NCI-H1417 (cell line): ENCODE measurements around the gene MIR17HG.
A peak's percentile ranks its signal among the peaks of the same experiment; 100 is the strongest.

Experiments
- DNase-seq, 3 experiments: peaks; one replicate each; lab custom pipeline; 2025; lab: John Stamatoyannopoulos, UW

The MIR17HG gene

GRCh38 chr13:91368676-91369440 lies 21.4 kb downstream of the MIR17HG start:
- peak in 1 of 3 experiments; percentile 76 for DNase-seq

DNA sequence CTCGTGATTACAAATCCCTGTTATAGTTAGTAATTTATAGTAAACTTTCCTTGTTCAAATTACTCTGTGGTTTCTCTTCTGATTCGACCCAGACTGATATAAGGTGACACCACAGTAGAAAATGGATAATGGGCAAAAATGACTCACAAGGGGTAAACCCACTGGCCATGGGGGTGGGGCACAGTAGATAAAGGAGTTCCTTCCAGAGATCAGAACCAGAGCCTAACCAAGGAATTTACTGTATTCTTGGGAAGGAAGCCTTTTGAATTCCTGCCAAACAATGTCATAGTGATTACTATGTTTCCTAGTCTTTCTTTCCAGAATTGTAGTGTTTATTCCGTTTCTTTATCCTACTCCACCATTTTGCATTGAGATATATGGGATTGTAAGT lies 21.9 kb downstream of the MIR17HG start:
- DNase-seq = no peak

GRCh38 chr13:91370501-91370900 lies 23.0 kb downstream of the MIR17HG start:
- no peak for DNase-seq

DNA sequence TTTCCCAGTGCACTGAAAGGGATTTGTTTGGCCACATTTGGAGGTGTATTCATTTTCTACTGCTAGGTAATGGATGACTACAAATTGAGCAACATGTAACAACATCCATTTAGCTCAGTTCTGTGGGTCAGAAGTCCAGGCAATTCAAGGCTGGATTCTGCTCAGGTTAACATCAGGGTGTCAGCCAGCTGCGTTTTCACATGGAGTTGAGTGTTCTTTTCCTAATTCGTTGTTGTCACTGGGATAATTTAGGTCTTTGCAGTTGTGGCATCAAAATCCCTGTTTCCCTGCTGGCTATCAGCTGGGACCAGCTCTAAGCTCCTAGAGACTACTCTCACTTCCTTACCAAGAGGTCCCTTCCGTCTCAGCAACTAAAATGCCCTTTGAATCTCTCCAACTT lies 25.4 kb downstream of the MIR17HG start:
- DNase-seq = no peak

- DNase-seq = peak in 1 of 3 experiments; percentile 34
Observed at GRCh38 chr13:91375116-91375729, 27.7 kb downstream of the MIR17HG start.

- peak in 2 of 3 experiments; percentile 16 to 65 for DNase-seq
Observed at GRCh38 chr13:91381371-91381770, 33.9 kb downstream of the MIR17HG start.

GRCh38 chr13:91383836-91384235 lies 36.3 kb downstream of the MIR17HG start:
- no peak for DNase-seq

DNA sequence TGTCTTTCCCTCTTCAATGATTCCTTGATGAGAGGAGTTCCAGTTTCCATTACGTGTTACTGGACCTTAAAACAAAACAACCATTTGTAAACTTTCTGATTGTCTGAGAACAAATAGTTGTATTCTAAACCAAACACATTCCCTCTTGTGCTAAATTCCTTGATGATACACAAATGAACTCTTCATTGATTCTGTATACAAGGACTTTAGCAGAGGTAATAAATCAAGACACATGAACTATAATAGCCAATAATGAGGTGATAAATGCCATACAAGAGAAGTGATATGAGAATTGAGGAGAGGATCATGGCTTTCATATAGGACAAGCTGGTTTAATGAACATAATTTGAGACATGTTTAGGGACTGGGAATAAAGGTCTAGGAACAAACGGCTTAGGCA lies 37.4 kb downstream of the MIR17HG start:
- DNase-seq = peak in 1 of 3 experiments; percentile 29

GRCh38 chr13:91389186-91389585 lies 41.7 kb downstream of the MIR17HG start:
- DNase-seq = peak in 1 of 3 experiments; percentile 35

DNA sequence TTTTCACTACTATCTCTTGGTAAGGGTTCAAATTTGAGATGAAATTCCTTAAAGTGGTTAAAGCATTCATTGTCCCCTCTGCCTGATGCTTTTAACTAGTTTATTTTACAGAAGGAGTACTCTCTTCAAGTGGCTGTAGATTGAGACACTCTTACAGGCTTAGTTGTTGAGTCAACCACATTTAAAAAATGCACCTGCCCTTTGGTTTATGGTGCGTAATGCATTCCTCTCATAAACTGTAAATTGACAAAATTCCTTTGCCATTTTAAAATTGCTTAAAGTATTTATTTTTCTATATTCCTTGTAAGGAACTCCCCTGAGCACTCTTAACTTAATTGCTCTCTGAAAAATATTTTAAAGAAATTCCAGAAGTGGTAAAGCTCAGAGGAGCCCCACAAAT lies 50.1 kb downstream of the MIR17HG start:
- peak in 1 of 3 experiments; percentile 36 for DNase-seq

DNA sequence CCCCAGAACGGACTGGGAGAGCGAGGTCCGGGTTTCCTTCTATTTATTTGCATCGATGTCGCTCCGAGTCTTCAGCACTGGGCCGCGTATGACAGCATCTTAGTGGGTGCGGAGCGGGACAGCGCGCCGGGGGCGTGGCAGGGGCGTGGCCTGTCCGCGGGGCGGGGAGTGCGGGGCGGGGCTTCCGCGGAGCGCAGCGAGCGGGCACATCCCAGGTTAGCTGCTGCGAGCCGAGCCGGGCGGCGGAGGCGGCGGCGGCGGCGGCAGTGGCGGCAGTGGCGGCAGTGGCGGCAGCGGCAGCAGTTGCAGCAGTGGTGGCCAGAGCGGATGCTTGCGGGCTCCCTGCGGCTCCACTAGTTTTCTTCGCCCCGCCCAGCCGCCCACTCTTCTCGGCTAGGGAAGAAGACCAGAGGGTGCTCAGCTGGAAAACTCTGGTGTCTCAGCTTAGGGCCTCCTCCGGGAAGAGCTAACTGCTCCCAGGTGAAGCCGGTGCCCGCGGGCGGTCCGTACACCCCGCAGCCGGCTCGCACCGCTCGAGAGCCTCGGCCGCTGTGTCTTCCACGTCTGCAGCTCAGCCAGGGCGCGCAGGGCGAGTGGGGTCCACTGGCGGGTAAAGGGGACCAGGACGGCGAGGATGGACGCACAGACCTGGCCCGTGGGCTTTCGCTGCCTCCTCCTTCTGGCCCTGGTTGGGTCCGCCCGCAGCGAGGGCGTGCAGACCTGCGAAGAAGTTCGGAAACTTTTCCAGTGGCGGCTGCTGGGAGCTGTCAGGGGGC lies 51.1 kb downstream of the MIR17HG start, which contains the start of gene GPC5:
TSS of gene GPC5 (plus strand) at position 209 of the 776 bp plus-strand sequence.
- DNase-seq = peak; percentile 83 to 89 (median 85)

- DNase-seq = no peak
Observed at GRCh38 chr13:91399189-91400062, 51.9 kb downstream of the MIR17HG start.

GRCh38 chr13:91400063-91400399 lies 52.5 kb downstream of the MIR17HG start:
- no peak for DNase-seq

DNA sequence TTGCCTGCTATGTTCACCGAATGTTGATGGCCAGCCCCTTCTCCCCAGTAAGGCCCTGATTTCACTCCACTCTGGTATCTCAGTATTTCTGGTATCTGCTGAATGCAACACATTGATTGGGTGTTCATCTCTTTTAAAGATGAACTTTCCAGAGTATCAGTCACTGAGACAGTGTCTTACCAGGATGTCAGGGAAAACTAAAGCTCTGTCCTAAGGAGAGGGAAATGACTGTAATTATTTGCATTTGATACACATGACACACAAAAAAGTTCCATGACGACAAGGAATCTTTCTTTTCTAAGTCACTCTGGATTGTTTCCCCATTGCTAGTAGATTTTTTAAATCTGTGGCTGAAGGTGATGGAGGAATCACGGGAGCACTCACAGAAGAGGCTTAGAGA lies 53.2 kb downstream of the MIR17HG start:
- no peak for DNase-seq

GRCh38 chr13:91401920-91402319 lies 54.4 kb downstream of the MIR17HG start:
- no peak for DNase-seq
